H54 (cell line): ENCODE measurements around the gene TLE1.
"Not testable (repeated sequence)": the region's sequence is repeated elsewhere in the genome, so short reads cannot be mapped to it uniquely, and the experiment has no call there.

ENCODE experiments used
- DNase-seq: peaks from one replicate; pipeline ENCODE4 v3.0.0; 2011; ENCODE audit warnings: low spot score, mixed read lengths; ENCODE audit not compliant: insufficient read length
- FAIRE-seq: peaks from 3 replicates; lab custom pipeline; 2011; peaks lifted over from hg19 to GRCh38; lab: Jason Lieb, UNC
- POLR2A ChIP-seq: IDR thresholded peaks from 2 replicates; pipeline ENCODE4 v1.6.1; 2011; ENCODE audit warnings: low read depth, mild to moderate bottlenecking, low read length

Gene TLE1

DNA sequence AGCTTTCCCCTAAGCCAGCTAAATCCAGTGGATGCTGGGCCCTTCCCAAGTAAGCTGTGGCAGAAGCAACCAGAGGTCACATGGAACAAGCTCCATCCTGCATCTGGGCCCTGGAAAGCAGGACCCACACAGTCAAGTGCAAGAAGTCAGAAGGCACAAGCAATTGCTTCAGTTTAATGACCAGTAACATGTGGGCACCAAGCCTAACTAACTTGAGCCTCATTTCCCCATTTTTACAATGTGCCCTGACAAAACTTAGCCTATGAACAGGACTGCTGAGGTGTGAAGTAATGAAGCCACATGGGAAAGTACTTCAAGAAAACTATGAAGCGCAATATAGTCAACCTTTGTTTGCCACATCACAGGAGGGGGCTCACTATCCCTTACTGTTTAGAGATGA lies 90.5 kb downstream of the TLE1 start:
- TF ChIP-seq POLR2A: no peak
- DNase-seq (no peak), FAIRE-seq (no peak)

DNA sequence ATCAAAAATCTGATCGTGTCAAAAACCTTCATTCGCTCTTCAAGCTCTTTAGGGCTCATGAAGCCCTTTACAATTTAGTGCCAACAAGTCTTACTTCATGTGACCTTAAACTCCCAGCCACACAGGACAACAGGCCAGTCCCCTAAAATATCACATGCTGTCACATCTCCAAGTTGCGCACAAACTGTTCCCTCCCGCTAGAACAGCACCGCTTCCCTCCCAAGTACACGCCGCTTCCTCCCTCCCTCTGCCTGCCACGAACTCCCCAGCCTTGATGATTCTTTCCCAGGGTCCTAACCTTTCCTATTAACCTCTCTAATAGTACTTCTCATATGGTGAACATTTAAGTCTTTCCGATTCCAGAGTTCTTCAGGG lies 91.2 kb downstream of the TLE1 start:
- FAIRE-seq (no peak), DNase-seq (no peak)
- no peak for TF ChIP-seq POLR2A

DNA sequence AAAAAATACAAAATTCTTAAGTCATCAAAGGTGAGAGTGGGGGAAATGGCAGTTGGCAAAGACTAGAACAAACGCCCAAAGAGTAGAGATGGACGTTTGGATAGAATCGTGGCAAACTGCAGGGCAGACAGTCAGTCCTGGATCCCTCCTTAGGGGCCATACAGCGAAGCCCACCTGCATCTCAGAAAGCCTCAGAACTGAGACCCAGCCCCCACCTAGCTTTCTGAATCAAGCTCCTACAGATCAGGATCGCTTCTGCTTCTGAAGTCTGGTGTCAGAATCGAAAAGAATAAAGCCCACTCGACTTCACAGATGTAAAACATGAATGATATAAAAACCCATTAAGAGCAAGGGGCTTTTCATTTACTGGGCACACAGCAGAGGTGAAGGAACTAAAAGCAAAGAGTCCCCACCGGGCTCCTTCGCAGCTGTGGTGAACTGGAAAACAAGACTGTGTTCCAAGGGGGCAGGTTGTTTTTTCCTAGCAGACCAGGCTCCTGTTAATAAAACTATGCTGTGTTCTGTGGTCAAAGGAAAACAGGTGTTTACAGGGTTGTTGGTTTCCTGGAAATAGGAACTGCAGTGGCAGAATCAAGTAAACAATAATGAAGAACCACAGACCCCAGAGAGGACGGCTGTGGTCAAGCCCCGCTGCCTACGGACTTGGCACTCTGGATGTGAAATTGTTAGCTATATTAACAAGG lies 91.8 kb downstream of the TLE1 start:
- FAIRE-seq (no peak), DNase-seq (no peak)
- no peak for TF ChIP-seq POLR2A

DNA sequence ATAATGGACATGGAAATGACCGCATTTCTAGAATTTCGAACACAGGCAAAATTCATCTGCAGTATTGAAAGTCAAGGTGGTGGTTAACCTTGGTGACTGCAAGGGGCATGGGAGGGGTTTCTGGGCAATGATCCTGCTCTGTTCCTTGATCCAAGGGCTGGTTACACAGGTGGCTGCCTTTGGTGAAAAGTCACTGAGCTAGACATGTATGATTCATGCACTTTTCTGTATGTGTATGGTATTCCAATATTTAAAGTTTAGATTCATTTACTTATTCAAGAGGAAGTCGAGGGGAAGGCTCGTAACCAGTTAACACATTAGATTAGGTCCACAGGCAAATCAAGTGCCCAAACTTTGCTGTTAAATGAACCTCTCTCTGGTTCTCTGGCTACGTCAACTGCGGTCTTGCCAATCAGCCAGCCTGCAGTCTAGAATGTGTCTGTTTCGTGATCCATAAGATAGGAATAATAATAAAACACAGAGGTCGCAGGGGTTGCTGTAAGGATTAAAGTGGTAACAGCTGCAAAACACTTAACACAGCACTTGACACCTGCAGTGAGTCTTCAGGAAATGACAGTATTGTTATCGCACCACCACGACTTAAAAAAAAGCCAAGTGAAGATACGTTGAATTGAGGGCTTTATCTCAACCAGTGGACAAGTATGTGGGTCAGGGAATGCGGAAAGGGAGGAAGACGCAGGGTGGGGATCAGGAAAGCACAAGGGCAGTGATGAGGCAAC lies 92.5 kb downstream of the TLE1 start:
- FAIRE-seq (no peak), DNase-seq (no peak)
- TF ChIP-seq POLR2A: no peak

DNA sequence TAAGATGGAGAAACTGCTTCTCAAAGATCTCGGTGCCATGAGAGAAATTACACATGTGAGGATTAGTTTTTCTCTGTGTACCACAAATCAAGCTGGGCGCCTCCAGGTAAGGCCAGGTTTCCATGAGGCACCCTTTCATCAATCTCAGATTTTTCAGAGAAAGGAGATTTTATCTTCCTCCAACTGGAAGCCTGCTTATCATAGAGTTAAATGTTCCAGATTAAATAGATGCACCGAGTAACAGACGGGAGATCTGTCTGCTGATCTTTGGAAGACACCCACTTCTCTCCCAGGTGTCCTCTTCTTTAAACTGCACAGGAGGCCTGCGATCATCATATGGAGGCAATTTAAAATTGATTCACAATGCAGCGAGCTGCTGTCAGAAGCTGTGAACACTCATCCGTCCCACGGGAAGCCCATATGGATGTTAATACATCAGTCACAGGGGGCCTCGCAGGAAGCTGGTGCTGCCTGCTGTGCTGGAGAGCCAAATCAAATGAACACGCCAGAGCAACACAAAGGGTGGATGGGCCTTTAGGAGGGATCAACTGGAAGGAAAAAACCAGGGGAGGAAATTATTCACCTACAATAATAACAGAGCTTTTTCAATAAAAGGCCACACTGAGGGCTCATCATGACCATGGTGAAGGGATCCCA lies 93.3 kb downstream of the TLE1 start:
- DNase-seq (no peak), FAIRE-seq (no peak)
- no peak for TF ChIP-seq POLR2A

DNA sequence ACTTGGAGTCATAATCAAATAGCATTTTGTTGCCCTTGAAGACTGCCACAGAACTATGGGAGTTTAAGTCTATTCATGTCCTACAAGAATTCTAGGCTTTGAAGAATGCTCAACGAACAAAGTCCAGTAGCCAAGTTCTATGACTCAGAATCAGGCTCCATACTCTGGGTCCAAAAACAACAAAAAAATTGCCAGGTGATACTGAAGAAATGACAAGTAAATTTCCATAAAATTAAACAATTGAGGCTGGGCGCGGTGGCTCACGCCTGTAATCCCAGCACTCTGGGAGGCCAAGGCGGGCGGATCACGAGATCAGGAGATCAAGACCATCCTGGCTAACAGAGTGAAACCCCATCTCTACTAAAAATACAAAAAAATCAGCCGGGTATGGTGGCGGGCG lies 94.1 kb downstream of the TLE1 start:
- FAIRE-seq, DNase-seq: not testable (repeated sequence)

DNA sequence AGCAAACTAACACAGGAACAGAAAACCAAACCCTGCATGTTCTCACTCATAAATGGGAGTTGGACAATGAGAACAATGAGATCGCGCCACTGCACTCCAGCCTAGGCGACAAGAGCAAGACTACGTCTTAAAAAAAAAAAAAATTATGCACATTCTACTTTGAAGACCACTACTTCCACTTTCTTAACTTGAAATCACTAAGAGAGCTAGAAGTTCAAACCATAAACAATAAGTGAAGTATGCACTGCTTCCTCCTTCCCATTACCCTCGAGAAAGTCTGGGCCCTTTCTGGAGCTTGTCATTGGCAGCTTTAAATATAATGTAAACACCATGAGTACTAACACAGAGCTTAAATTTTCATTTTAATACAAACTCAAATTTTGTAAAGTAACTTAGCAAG lies 94.9 kb downstream of the TLE1 start:
- FAIRE-seq (no peak), DNase-seq (no peak)

DNA sequence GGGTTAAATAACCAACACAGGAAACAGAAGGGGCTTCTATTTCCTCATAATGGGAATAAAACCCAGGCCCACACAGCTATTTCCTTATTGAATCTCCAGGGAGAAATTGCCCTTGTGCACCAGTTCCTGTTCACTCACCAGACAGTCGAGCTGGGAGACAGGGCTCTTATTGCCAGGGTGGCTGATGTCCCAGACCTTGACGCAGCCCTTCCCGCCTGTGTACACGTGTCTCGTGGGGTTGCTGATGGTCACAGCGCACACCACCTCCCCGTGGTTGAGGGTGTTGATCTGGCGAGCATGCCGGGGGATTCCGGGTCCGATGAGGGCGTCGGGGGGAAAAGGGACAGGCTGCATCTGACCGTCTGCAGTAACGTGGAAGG lies 96.5 kb downstream of the TLE1 start:
- FAIRE-seq (no peak), DNase-seq (no peak)
- TF ChIP-seq POLR2A: no peak

More for the DNA sequence above, 94.9 kb downstream of the TLE1 start:
- no peak for TF ChIP-seq POLR2A

DNA sequence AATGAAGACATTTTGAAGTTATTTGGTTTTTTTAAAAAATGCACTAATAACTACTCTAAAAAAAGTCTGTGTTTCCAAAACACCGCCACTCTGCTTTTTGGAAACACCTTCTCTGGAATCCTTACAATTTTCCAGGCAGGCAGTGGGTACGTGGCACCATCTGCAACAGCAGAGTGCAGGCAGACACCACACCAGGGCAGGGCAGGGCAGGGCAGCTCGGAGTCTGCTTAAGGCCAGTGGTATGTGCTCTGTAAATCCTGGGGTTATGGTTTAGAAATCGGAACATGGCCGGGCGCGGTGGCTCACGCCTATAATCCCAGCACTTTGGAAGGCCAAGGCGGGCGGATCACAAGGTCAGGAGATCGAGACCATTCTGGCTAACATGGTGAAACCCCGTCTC lies 97.6 kb downstream of the TLE1 start:
- DNase-seq (no peak), FAIRE-seq (no peak)
- TF ChIP-seq POLR2A: no peak

DNA sequence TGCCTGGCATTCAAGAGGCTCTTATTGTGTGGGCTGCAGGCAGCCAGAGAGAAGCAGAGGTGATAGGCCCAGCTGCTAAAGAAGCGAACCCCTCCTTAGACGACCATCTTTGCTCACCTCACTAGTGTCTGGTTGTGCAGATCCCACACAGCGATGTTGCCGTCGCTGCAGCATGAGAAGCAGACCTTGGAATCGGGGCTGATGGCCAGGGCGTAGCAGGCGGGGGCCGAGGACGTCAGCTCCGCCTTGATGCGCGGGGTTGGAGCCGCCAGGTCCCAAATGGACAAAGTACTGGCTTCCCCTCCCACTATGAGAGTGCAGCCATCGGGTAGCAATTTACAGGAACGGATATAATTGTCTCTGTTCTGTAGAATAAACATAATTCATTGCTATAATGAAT lies 98.7 kb downstream of the TLE1 start:
- TF ChIP-seq POLR2A: no peak
- DNase-seq (no peak), FAIRE-seq (no peak)

DNA sequence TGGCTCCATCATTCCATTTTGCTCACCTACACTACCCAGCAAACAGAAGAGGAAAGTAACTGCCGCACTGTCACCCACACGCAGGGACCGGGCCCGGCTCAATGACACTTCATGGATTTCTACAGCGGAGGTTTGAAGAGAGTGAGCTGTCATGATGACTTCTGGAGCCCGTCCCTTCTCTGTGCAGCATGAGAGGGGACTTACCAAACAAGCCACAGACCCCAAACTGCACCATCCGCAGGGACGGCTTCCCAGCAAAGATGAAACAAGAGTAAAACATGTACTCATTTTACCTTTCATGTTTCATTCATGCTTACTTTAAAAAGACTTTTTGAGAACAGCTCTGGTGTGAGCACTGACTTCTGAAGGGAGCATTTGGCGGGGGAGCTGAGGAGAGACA lies 99.5 kb downstream of the TLE1 start:
- DNase-seq: no peak
- no peak for TF ChIP-seq POLR2A
- no peak for FAIRE-seq

DNA sequence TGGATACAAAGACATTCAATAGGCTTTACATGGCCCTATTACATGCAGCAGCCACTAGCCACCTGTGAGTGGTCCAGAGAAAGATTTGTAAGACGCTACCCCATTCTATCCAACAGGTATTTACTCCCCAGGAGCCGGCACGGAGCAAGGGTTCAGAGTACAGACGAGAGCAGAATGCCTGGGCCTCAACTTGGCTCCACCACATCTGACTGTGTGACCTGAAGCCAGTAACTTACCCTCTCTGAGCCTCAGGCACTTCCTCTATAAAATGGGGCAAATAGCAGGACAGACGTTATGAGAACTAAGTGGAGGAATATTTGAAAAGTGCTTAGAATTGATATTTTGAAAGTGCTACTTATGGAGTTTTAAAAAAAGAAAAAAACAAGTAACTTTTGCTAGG lies 100.0 kb downstream of the TLE1 start:
- FAIRE-seq (no peak), DNase-seq (no peak)

DNA sequence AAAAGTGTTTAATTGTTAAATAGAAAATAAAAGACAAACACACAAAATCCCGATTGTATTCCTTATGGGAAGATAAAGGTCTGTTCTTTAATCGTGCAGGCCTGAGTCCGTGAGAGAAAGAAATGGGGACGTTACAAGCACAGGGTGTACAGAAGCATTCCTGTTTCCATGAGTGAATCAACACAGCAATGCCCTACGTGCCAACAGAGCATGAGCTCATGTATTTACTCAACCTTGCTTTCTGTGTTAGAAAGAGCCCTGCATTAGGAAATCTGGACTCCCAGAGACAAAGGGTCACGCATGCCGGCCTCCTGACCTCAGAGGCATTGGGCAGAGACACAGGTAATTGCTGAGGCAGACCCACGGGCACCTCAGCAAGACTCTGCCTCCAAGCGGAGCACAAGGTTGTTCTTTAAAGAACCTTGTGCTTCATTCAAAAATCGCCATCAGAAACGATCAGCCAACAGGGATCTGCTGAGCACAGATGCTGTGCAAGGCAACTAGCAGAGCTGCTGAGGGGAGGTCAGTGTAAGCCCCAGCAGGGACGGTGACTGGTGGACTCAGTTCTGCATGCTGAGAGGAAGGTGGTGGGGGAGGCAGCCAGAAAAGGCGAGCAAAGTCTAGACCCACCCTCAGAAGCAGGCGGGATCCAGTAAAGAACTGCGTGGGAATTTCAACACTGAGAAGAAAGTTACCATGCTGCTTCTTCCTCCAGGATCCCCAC lies 101.0 kb downstream of the TLE1 start:
- no peak for DNase-seq
- no peak for FAIRE-seq
- TF ChIP-seq POLR2A: no peak

More for the DNA sequence above, 100.0 kb downstream of the TLE1 start:
- no peak for TF ChIP-seq POLR2A

DNA sequence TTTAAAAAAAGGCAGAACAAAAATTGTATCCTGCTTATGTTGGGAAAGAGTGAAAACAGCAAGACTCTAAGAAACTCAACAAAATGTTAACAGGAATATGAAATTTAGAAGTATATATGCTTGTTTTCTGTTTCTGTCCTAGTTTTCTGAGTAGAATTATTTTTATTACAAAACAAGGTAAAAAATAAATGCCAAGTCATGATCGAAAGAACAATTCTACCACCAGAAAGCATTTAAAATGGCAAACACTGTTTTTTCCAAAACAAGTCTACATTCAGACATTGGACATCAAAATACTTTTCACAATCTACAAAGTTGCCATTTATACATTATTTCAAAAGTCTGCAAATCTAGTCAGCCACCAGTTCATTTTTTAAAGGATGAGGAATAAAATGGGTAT lies 102.6 kb downstream of the TLE1 start:
- TF ChIP-seq POLR2A: no peak
- DNase-seq (no peak), FAIRE-seq (no peak)
